PC-3 (cell line): Measurements from ENCODE around the gene ITCH. TPM values are rescaled to one million over a fixed set of nuclear protein-coding genes. Genes with fewer than 3 reads are reported as not detected.

Experiments
- ATAC-seq: fragments of 200-7000 bp; cut with Tn5 transposase; 2 replicates; pipeline ENCODE4 v1.9.1; 2020; ENCODE audit warnings: mild to moderate bottlenecking, moderate library complexity
- BruUV-seq: library from RNA; stranded (reverse); fragments of 400-500 nt; replicated peaks from 2 replicates; lab custom pipeline; 2021; lab: Mats Ljungman, UMichigan
- CTCF ChIA-PET: fragments of 300-600 bp; sonication (Branson Sonifier 250); formaldehyde crosslinking; loops from one replicate; lab custom pipeline; 2022; ENCODE audit warnings: antibody characterized with exemption; lab: Charles Lee
- POLR2A ChIA-PET: fragments of 300-600 bp; sonication (Branson Sonifier 250); formaldehyde crosslinking; loops from one replicate; lab custom pipeline; 2022; ENCODE audit warnings: antibody characterized with exemption; ENCODE audit not compliant: unreplicated experiment; lab: Charles Lee
- DNase-seq: peaks from one replicate; pipeline ENCODE4 v3.0.0-alpha.2; 2015
- H2AFZ ChIP-seq: fragments of 300-600 bp; sonication (generic); 2 replicates; pipeline ENCODE4 v1.6.0; 2016; ENCODE audit warnings: antibody characterized with exemption, low read length
- H3F3A ChIP-seq: fragments of 300-600 bp; sonication (generic); one replicate; pipeline ENCODE4 v1.6.0; 2017; ENCODE audit warnings: antibody characterized with exemption, low read length, control low read depth, mild to moderate bottlenecking; ENCODE audit not compliant: unreplicated experiment
- H3K27ac ChIP-seq: fragments of 300-600 bp; sonication (generic); 2 replicates; pipeline ENCODE4 v1.5.1; 2016; ENCODE audit warnings: mild to moderate bottlenecking, low read length
- H3K27me3 ChIP-seq: fragments of 300-600 bp; sonication (generic); 2 replicates; pipeline ENCODE4 v1.6.1; 2016; ENCODE audit warnings: low read length, mixed read lengths
- H3K36me3 ChIP-seq: fragments of 300-600 bp; sonication (generic); 2 replicates; pipeline ENCODE4 v1.6.1; 2016; ENCODE audit warnings: low read depth, mixed run types, low read length, mixed read lengths
- H3K4me1 ChIP-seq: fragments of 300-600 bp; sonication (generic); 2 replicates; pipeline ENCODE4 v1.5.1; 2016; ENCODE audit warnings: low read length; ENCODE audit not compliant: insufficient read depth
- H3K4me2 ChIP-seq: fragments of 300-600 bp; sonication (generic); 2 replicates; pipeline ENCODE4 v1.6.0; 2016; ENCODE audit warnings: low read length
- H3K4me3 ChIP-seq: fragments of 300-600 bp; sonication (generic); 2 replicates; pipeline ENCODE4 v1.5.1; 2016; ENCODE audit warnings: mild to moderate bottlenecking, low read length, mixed read lengths
- H3K79me2 ChIP-seq: fragments of 300-600 bp; sonication (generic); 2 replicates; pipeline ENCODE4 v1.6.1; 2017; ENCODE audit warnings: low read length, mixed read lengths
- H3K9ac ChIP-seq: fragments of 300-600 bp; sonication (generic); 2 replicates; pipeline ENCODE4 v1.6.0; 2016; ENCODE audit warnings: mild to moderate bottlenecking, low read length
- H3K9me2 ChIP-seq: fragments of 300-600 bp; sonication (generic); replicated peaks from 2 replicates; pipeline ENCODE4 v1.6.1; 2016; ENCODE audit warnings: mixed run types, low read length, mixed read lengths
- H3K9me3 ChIP-seq: fragments of 300-600 bp; sonication (generic); 2 replicates; pipeline ENCODE4 v1.6.1; 2016; ENCODE audit warnings: low read length, mixed read lengths
- H4K20me1 ChIP-seq: fragments of 300-600 bp; sonication (generic); 2 replicates; pipeline ENCODE4 v1.6.1; 2016; ENCODE audit warnings: low read length, mixed read lengths
- EZH2 ChIP-seq: fragments of 300-600 bp; sonication (generic); IDR thresholded peaks from one replicate; pipeline ENCODE4 v1.6.1; 2017; ENCODE audit warnings: antibody characterized with exemption, mild to moderate bottlenecking, low read length; ENCODE audit not compliant: unreplicated experiment
- EZH2phosphoT487 ChIP-seq: fragments of 300-600 bp; sonication (generic); IDR thresholded peaks from 2 replicates; pipeline ENCODE4 v1.6.1; 2018; ENCODE audit warnings: mild to moderate bottlenecking, antibody characterized with exemption, low read length, borderline replicate concordance
- intact Hi-C: fragments of 100-400 bp; cut with micrococcal nuclease; formaldehyde crosslinking; loops from 2 replicates; pipeline ENCODE4 v1.9.0; 2023
- total RNA-seq: library from RNA; depleted of rRNA; stranded (reverse); fragments of >200 nt; gene quantifications from 2 replicates; pipeline ENCODE4 v1.2.3, GENCODE V29; 2014
- TF ChIP-seq, protein P1 (sequence below): fragments of 300-600 bp; sonication (generic); conservative IDR thresholded peaks from 2 replicates; pipeline ENCODE4 v1.5.1; 2017; ENCODE audit warnings: antibody characterized with exemption, low read depth, mild to moderate bottlenecking, low read length

The ITCH gene
- total RNA-seq, 1 experiment from 2014 or later, result 54.8 TPM

DNA sequence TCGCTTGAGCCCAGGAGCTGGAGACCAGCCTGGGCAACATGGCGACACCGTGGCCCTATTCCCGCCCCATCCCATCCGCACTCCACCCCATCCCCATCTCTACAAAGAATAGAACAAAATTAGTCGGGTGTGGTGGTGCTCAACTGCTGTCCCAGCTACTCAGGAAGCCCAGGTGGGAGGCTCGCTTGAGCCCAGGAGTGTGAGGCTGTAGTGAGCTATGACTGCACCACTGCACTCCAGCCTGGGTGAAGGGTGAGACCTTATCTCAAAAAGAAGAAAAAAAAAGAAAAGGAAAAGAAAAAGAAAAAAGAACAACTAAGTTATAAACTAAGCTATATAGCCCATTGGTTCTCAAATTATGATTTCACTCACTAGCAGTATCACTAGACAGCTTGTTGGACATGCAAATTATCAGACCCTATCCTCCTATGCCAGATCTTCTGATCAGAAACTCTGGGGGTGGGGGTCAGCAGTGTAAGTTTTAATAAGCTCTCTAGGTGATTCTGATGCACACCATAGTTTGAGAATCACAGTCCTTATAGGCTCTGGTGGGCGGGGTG lies 491 bp upstream of the ITCH start:
- H3K36me3 ChIP-seq, result peaks cover 4% of the 10 kb centered on the region; the same call in 1 of the 2 replicates
- ChIA-PET POLR2A (interaction anchor here (0.5 to 1.6 kb wide), 13 partner anchors 10 to 733 kb away, joined by 3 to 22 read pairs (median 5); partner anchors contain the start of gene EIF2S2), CTCF (interaction anchor here (0.6 to 2.4 kb wide), 4 partner anchors 27 to 1380 kb away, joined by 3 to 21 read pairs (median 4); partner anchors contain the start of gene RBM39)
- intact Hi-C loops, result loop anchor here (1.0 to 10.0 kb wide), 2 partner anchors 48 to 52 kb away; no protein-coding TSS in a partner anchor
- peak overlapping the region; percentile 41 for H3K27ac ChIP-seq
- H3K4me3 ChIP-seq, result peak overlapping the region; percentile 85
- peak overlapping the region; percentile 99 for H3K4me2 ChIP-seq
- H3K9me3 ChIP-seq, result no peaks in the 10 kb centered on the region
- peaks cover 12% of the 10 kb centered on the region; the same call in 1 of the 2 replicates for H4K20me1 ChIP-seq
- BruUV-seq, result TSS peak; percentile 95
- DNase-seq (no peak), ATAC-seq (no peak)
- no peaks in the 10 kb centered on the region for H3F3A ChIP-seq
- peak overlapping the region; percentile 1; the same call in 1 of the 2 replicates for H3K9ac ChIP-seq
- H2AFZ ChIP-seq, result peak overlapping the region; percentile 76
- H3K4me1 ChIP-seq, result peaks cover 30% of the 10 kb centered on the region
- TF ChIP-seq EZH2phosphoT487 (no peak), EZH2 (no peak)
- TF ChIP-seq, protein P1, sequence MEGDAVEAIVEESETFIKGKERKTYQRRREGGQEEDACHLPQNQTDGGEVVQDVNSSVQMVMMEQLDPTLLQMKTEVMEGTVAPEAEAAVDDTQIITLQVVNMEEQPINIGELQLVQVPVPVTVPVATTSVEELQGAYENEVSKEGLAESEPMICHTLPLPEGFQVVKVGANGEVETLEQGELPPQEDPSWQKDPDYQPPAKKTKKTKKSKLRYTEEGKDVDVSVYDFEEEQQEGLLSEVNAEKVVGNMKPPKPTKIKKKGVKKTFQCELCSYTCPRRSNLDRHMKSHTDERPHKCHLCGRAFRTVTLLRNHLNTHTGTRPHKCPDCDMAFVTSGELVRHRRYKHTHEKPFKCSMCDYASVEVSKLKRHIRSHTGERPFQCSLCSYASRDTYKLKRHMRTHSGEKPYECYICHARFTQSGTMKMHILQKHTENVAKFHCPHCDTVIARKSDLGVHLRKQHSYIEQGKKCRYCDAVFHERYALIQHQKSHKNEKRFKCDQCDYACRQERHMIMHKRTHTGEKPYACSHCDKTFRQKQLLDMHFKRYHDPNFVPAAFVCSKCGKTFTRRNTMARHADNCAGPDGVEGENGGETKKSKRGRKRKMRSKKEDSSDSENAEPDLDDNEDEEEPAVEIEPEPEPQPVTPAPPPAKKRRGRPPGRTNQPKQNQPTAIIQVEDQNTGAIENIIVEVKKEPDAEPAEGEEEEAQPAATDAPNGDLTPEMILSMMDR, result no peak
- peaks cover 45% of the 10 kb centered on the region for H3K79me2 ChIP-seq
- no peaks in the 10 kb centered on the region for H3K27me3 ChIP-seq
- H3K9me2 ChIP-seq, result no peaks in the 10 kb centered on the region

DNA sequence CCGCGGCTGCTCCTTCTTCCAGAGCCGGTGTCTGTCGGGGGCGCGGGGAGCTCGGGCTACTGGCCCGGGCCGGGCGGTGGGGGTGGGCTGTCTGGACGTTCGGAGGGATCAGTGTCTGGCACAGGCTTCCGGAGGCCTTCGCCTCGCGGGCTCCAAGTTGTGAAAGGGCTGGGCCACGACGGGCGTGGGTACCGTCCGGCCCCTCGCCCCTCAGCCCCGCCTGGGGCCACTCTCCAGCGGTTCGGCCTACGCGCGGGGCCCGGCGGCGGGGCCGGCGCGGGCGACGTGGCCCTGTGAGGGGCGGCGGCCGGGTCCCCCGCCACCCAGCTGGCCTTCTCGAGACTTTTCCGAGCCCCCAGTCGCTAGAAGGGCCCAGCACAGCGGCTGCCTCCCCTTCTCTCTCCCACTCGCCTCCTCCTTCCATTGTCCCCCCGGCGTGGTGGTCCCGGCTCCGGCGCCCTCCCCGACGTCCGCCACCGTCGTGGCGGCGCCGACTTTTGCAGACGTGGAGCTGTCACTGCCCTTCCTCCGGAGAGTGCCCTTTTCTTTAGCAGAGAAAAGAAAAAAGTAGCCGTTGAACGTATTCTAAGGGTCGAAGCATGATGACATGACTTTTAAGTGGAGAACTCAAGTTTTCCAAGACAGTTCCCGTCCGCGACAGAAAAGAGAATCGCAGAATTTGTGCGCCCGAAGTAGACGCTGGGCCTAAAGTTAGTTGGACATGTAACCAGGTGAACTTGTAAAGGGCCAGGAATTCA lies 571 bp downstream of the ITCH start:
- Histone ChIP-seq H3F3A (no peaks in the 10 kb centered on the region), H3K27ac (peak overlapping the region; percentile 68), H3K4me2 (peak overlapping the region; percentile 99), H3K9me2 (no peaks in the 10 kb centered on the region), H3K27me3 (no peaks in the 10 kb centered on the region), H3K36me3 (peaks cover 4% of the 10 kb centered on the region; the same call in 1 of the 2 replicates), H4K20me1 (peaks cover 12% of the 10 kb centered on the region; the same call in 1 of the 2 replicates), H2AFZ (peak overlapping the region; percentile 76), H3K9ac (peak overlapping the region; percentile 97), H3K9me3 (no peaks in the 10 kb centered on the region), H3K4me1 (peaks cover 38% of the 10 kb centered on the region), H3K79me2 (peaks cover 56% of the 10 kb centered on the region), H3K4me3 (peak overlapping the region; percentile 85)
- intact Hi-C loops, result loop anchor here (1.0 to 10.0 kb wide), 2 partner anchors 49 to 51 kb away; no protein-coding TSS in a partner anchor
- TF ChIP-seq EZH2phosphoT487 (no peak), EZH2 (no peak)
- TF ChIP-seq, protein P1, result no peak
- DNase-seq (peak; percentile 49), ATAC-seq (peak; percentile 52)
- CTCF ChIA-PET, result interaction anchor here (0.8 to 2.4 kb wide), 2 partner anchors 28 to 51 kb away, joined by 3 to 21 read pairs; no protein-coding TSS in a partner anchor
- BruUV-seq, result TSS peak; percentile 75
- POLR2A ChIA-PET, result interaction anchor here (0.5 to 1.6 kb wide), 12 partner anchors 11 to 331 kb away, joined by 3 to 22 read pairs (median 5); partner anchors contain the start of gene EIF2S2
